Measurements from ENCODE around the gene CARD18. TPM values are rescaled to one million over a fixed set of nuclear protein-coding genes. Genes with fewer than 3 reads are reported as not detected.

Gene CARD18
- total and polyA plus RNA-seq, 2 experiments from 2014 or later = not detected

- no peak for TF ChIP-seq ZNF462 (CRISPR knock-in tag; IDR thresholded peaks at IDR 0.05)
- no peak for TF ChIP-seq POLR2AphosphoS5 (IDR thresholded peaks at IDR 0.05; ENCODE audit: low read depth)
- no peak for TF ChIP-seq CTCF (conservative IDR thresholded peaks at IDR 0.05; ENCODE audit: low read depth in 2 of 2)
- no peak for TF ChIP-seq JUNB (IDR thresholded peaks at IDR 0.05; ENCODE audit: unreplicated experiment)
Measured at GRCh38 chr11:105135883-105136282, 3.7 kb downstream of the CARD18 start (continued).

- H2AFZ ChIP-seq = no peak overlapping the region
- H3K27ac ChIP-seq (ENCODE audit: low read depth) = no peak overlapping the region
- Mint-ChIP-seq H3K27me3 (ENCODE audit: insufficient read depth, low read depth, poor library complexity) (peaks cover 4% of the 10 kb centered on the region), H3K36me3 (ENCODE audit: low read depth) (peaks cover 17% of the 10 kb centered on the region), H3K27ac (no peak overlapping the region), H3K4me3 (no peak overlapping the region), H3K9me3 (peaks cover 19% of the 10 kb centered on the region), H3K4me1 (no peaks in the 10 kb centered on the region)
- no peaks in the 10 kb centered on the region for H3K27me3 ChIP-seq (ENCODE audit: insufficient read depth)
- H3F3A ChIP-seq (replicated peaks; ENCODE audit: low read depth) = no peaks in the 10 kb centered on the region
- H3K4me3 ChIP-seq = no peak overlapping the region
- H3K4me2 ChIP-seq = no peak overlapping the region
- no peaks in the 10 kb centered on the region for H3K9me2 ChIP-seq (ENCODE audit: insufficient read depth)
- no peaks in the 10 kb centered on the region for H4K20me1 ChIP-seq (replicated peaks; ENCODE audit: insufficient read depth)
- no peaks in the 10 kb centered on the region for H3K4me1 ChIP-seq (ENCODE audit: insufficient read depth)
- no peaks in the 10 kb centered on the region; the same call in 1 of the 2 replicates for H3K36me3 ChIP-seq (ENCODE audit: insufficient read depth)
- no peaks in the 10 kb centered on the region for H3K79me2 ChIP-seq (replicated peaks; ENCODE audit: insufficient read depth)
- ATAC-seq (no peak), DNase-seq (ENCODE audit: low spot score) (no peak)
- TF ChIP-seq POLR2AphosphoS5 (IDR thresholded peaks at IDR 0.05; ENCODE audit: low read depth) (no peak), NANOG (IDR thresholded peaks at IDR 0.05; ENCODE audit: borderline replicate concordance) (no peak), REST (IDR thresholded peaks at IDR 0.05; ENCODE audit: unreplicated experiment) (no peak), ZNF114 (CRISPR knock-in tag; IDR thresholded peaks at IDR 0.05) (no peak), EZH2phosphoT487 (IDR thresholded peaks at IDR 0.05; ENCODE audit: unreplicated experiment) (no peak), CTCF (conservative IDR thresholded peaks at IDR 0.05; ENCODE audit: low read depth in 2 of 2) (no peak), JUNB (IDR thresholded peaks at IDR 0.05; ENCODE audit: unreplicated experiment) (no peak)
Measured at GRCh38 chr11:105132716-105133511, 6.7 kb downstream of the CARD18 start.

Measured in GM23338 (cell line).